ENCODE data around the gene ZDHHC14.

GRCh38 chr6:157492249-157492648 lies 111.3 kb downstream of the ZDHHC14 start:
- TF ChIP-seq, protein P1, sequence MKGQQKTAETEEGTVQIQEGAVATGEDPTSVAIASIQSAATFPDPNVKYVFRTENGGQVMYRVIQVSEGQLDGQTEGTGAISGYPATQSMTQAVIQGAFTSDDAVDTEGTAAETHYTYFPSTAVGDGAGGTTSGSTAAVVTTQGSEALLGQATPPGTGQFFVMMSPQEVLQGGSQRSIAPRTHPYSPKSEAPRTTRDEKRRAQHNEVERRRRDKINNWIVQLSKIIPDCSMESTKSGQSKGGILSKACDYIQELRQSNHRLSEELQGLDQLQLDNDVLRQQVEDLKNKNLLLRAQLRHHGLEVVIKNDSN (IDR thresholded peaks at IDR 0.05): no peak
- TF ChIP-seq TEAD4 (IDR thresholded peaks at IDR 0.05): no peak
- no peak for TF ChIP-seq CEBPB (IDR thresholded peaks at IDR 0.05)
- no peak for TF ChIP-seq MAX (IDR thresholded peaks at IDR 0.05)
- no peak for TF ChIP-seq NFIC (IDR thresholded peaks at IDR 0.05)
- no peak for TF ChIP-seq EP300 (IDR thresholded peaks at IDR 0.05; ENCODE audit: borderline replicate concordance)
- TF ChIP-seq REST (IDR thresholded peaks at IDR 0.05; ENCODE audit: low read depth): no peak
- no peak for TF ChIP-seq TAF1 (IDR thresholded peaks at IDR 0.05; ENCODE audit: low read depth)
- no peak for TF ChIP-seq YY1 (IDR thresholded peaks at IDR 0.05; ENCODE audit: low read depth)
- no peak for TF ChIP-seq CREB1 (IDR thresholded peaks at IDR 0.05; ENCODE audit: low read depth)
